Inflammatory macrophage treated with lipopolysaccharide for 1 hour (primary cell): ENCODE results near the gene TRMU.

Source experiments
- DNase-seq, 2 donors: peaks; one replicate each; pipeline ENCODE4 v3.0.0-alpha.2; 2020 to 2022

TRMU gene

GRCh38 chr22:46371623-46372226 lies 36.2 kb downstream of the TRMU start:
- DNase-seq = no peak

DNA sequence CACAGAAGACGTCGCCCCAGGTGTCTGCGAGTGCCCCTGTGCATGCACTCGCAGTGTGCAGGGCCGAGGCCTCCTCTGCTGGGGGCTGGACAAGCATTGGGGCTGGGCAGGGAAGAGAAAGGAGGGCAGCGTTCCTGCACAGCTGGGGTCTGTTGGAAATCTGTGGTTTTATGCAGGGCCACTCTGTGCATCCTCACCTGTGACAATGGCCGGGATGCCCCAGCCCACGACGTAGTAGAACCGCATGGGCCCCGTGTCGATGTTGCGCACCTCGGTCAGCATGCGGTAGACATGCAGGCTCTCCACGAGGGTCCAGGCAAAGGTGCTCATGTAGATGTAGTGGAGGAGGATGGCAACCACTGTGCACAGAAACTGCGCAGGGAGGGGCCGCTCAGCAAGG lies 37.2 kb downstream of the TRMU start:
- DNase-seq = no peak

GRCh38 chr22:46373159-46373558 lies 37.6 kb downstream of the TRMU start:
- no peak for DNase-seq

DNA sequence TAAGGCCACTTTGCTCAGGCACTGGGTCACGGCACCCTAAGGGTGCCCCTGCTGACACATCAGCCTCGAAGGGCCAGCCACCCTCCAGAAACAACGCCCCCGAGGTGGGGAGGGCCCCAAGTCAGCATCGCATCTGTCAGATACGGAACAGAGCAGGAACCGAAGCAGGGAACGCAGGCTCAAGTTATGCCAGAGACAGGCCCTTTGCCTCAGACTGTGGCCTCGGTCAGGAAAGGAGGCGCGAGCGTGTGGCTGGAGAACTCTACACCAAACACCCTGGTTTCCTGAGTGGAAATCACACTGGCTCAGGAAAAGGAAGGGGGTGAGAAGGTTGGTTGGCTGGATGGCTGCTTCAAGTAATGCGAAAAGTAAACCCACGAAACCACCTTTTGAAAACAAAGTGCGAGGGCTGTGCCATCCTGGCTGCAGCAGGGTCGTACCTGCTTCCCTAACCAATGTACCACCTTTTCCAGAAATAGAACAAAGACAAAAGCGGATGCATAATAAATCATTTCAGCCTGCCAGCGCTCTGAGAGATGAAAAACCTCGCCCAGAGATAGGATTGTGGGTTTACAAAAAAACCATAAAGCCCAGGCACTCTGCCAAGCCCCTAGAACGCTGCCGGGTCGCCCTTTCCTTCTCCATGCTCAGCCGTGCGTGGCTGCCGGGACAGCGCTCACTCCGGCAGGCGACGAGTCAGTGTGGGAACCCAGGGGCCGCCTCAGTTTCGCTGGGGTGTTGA lies 38.6 kb downstream of the TRMU start:
- no peak for DNase-seq

- no peak for DNase-seq
Observed at GRCh38 chr22:46374663-46375474, 39.4 kb downstream of the TRMU start.

- no peak for DNase-seq
Observed at GRCh38 chr22:46376111-46376510, 40.6 kb downstream of the TRMU start.

DNA sequence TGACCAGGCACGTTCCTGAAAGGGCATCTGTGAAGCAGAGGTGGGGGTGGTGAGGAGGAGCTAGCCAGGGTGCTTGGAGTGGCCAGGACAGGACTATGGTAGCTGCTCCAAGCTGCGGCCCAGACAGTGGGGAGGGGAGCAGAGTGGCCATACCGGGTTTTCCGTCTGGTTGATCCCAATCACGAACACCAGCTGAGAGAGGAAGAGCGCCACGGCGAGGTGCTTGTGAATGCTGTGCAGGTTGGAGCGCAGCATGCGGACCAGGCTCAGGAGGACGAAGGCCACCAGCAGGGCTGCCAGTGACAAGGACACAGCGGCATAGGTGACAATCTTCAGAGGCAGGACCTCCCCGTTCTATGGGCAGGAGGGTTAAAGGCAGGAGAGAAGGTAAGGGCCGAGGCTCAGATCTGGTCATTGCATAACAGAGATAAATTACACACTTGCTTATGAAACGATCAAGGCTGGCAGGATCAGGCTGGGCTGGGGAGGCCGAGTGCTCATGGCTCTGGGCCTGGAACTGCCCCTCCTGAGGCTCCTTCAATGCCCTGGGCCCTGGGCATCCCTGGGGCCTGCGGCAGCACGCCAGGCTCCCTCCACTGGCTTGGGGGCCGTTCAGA lies 41.5 kb downstream of the TRMU start:
- DNase-seq = no peak

- no peak for DNase-seq
Observed at GRCh38 chr22:46377525-46378425, 42.3 kb downstream of the TRMU start.

- DNase-seq = no peak
Observed at GRCh38 chr22:46378426-46379065, 43.0 kb downstream of the TRMU start.

DNA sequence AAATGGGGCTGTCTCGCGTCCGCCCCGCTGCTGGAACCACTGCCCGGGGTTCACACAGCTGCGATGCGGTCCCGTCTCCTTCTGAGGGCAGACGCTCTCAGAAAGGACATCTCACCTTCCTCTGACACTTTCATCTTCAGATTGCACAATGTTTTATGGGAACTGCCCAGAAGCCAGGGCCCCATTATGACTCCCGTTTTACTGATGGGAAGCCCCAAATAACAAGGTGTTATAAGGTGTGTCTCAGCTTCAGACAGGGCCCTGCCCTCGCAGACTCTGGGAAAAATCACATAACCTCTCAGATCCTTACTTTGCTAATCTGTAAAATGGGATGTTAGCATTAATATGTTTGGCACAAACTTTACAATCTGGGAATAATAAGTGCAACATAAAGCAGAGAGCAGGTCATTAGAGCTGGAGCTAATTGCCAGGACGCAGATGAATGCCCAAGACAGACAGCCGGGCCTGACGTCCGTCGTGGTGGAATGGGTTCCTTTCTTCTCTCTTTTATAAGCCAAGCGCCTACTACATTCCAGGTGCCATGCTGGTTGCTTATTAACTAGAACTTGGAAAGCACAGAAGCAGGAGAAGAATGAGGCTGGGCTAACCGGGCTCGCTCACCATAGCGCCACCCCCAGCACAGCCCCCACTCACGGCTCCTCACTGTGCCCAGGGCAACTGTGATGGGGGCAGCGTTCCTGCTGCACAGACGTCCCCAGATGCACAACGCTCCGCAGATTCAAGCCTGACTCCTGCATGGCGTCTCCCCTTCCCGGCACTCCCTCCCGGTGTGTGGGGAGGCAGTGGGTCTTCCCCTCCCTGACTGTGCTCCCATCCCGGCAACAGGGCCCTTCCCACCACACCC lies 43.8 kb downstream of the TRMU start:
- DNase-seq = no peak

DNA sequence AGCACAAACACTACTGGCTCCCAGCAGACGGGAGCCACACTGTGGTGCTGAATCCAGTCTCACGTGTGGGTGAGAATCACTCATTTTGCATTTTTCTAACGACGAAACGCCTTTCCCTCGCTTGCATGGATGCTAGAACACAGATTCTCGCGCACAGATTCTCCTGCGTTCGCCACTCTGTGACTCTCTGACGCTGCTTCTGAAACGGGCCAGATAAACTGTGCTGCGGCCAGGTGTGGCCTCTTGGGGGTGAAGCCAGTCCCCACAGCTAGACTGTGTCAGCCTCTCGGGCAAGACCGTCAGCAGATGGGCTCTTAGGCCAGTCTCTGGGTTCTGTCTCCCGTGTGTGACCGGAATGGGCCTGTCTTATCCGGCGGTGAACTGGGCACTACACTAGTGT lies 44.6 kb downstream of the TRMU start:
- no peak for DNase-seq

DNA sequence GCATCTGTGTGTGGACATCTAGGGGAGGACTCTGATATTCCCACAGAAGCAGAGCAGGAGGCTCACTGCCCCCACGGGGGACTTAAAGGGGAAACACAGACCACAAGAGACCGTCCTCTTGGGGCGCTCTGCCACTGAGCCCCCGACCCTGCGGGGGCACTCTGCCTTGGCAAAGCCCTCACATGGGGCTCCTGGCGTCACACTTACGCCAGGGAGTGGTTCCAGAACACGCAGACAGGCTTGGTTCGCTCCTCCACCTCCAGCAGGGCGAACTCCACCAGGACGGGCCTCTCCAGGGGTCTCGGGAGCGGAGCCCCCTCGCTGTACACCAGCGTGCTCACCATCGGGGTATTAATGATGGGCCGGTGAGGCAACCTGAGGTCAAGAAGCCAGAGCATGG lies 45.1 kb downstream of the TRMU start:
- no peak for DNase-seq

- no peak for DNase-seq
Observed at GRCh38 chr22:46381142-46381541, 45.6 kb downstream of the TRMU start.

DNA sequence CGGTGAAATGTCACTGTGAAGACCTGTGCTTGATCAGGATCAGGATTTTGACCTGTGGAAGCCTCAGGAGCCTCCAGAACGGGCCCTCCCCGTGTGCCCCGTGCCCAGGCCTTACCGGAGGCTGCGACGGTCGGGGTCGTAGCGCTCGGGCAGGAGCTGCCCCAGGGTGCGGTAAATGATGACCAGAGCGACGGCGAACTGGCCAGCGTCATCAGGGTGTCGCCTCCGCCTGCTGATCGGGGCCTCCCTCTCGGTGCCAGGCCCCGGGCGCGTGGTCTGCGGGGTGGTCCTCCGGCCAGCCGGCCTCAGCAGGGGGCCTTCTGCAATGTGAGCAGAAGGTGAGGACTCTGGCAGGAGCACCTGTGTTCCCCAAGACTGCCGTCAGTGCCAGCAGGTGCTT lies 46.2 kb downstream of the TRMU start:
- no peak for DNase-seq

DNA sequence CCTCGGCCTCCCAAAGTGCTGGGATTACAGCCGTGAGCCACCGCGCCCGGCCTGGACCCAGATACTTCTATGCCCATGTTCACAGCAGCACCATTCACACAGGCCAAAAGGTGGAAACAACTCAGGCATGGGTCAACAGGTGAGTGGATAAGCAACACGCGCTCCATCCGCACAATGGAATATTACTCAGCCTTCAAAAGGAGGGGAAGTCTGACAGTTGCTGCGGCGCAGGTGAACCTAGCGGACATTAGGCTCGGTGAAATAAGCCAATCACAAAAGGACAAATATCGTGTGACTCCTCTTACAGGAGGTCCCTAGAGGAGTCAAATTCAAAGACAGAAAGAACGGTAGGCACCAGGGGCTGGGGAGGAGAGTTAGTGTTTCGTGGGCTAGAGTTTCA lies 47.0 kb downstream of the TRMU start:
- no peak for DNase-seq

DNA sequence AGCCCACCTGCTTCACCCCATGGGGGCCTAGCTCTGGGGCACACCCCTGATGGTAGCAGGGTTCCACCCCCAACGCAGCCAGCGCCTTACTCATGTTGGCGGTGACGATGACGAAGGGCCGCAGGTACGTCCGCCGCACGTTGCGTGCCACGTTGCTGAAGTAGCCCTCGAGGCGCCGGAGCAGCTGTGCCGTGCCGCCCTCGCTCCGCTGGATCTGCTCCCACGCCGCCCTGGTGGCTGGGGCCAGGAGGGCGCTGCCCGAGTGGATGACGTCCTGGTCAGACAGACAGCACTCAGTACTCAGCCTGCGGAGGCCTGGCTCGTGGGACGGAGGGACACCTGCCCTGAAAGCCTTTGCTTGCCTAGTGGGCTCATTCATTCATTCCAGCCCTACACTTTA lies 50.8 kb downstream of the TRMU start:
- no peak for DNase-seq

DNA sequence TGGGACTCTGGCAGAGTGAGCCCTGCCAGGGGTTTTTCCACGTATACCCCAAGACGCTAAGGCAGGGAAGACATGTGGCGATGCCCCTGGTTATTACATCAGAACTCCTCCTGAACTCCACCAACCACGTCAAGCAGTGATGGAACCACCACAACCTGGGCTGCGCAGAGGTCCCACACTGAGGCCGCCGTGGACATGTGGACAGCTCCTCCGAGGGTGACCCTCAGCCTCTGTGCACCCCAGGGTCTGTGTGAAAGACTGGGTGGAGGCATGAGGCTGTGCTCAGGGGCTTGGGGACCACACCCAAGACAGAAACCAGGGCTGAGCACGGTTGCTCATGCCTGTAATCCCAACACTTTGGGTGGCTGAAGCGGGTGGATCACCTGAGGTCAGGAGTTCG lies 52.2 kb downstream of the TRMU start:
- no peak for DNase-seq

- DNase-seq = no peak
Observed at GRCh38 chr22:46388647-46389046, 53.1 kb downstream of the TRMU start.

GRCh38 chr22:46389081-46389480 lies 53.6 kb downstream of the TRMU start:
- no peak for DNase-seq

DNA sequence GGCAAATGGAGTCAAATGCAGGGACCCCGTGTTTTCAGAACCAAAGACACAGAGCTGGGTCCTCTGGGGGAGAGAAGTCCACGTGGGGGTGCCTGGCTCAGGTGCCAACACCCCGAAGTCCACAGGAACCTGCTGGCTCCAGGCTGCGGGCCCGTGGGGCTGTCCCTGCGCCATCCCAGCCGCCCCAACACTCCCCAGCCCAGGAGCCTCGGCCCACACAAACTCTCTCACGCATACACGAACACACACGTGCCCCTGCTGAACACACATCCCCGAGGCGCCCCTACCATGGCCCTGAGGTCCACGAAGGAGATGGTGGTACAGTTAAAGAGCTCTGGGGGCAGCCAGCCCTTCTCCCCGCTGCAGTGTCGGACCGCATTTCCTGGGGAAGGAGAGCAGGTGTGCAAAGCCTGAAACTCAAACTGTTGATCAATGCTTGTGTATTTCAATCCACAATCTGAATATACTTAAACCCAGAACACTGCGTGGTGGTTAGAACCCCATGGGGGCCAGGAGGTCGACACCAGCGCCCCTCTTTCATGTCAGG lies 54.7 kb downstream of the TRMU start:
- no peak for DNase-seq
